Measurements from ENCODE around the gene HLA-DQA1.
"Not testable (repeated sequence)": the region's sequence is repeated elsewhere in the genome, so short reads cannot be mapped to it uniquely, and the experiment has no call there.

HLA-DQA1 gene

DNA sequence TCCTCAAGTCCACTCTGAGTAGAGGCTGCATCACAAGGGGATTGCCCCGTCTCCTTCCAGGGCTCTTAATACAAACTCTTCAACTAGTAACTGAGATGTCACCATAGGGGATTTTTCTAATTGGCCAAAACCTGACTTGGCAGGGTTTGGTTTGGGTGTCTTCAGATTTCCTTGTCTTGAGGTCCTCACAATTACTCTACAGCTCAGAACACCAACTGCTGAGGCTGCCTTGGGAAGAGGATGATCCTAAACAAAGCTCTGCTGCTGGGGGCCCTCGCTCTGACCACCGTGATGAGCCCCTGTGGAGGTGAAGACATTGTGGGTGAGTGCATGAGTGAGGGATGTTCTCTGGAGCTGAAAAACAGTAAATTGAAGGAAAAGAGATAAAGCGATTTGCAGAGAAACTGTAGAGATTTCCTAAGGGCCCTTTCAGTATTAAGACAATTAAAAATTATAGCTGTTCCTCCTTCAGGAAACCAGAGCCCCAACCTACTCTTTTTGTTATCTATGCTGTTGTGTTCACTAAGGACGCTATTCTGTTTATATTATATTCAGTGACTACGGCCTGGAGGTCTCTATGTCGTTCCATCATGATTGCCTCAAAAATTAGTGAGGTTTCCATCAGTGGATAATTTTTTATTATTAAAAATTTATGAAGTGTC lies at the start of gene HLA-DQA1:
Gene HLA-DQA1, plus strand, starts transcription at position 188 of the 662 bp plus-strand sequence. Its CDS starts 53 bp downstream, at position 241.
- no peak for FAIRE-seq

DNA sequence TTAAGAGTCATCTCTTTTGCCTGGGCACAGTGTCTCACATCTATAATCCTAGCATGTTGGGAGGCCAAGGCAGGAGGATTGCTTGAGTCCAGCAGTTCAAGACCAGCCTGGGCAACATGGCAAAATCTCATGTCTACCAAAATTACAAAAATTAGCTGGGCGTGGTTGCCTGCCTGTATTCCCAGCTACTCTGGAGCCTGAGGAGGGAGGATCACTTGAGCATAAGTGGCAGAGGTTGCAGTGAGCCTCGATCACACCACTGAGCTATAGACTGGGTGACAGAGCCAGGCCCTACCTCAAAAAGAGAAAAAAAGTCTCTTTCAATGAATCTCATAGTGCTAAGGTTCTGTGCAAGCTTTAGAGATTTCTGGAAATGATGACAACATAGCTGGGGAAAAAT lies 49.0 kb upstream of the HLA-DQA1 start:
- no peak for FAIRE-seq

DNA sequence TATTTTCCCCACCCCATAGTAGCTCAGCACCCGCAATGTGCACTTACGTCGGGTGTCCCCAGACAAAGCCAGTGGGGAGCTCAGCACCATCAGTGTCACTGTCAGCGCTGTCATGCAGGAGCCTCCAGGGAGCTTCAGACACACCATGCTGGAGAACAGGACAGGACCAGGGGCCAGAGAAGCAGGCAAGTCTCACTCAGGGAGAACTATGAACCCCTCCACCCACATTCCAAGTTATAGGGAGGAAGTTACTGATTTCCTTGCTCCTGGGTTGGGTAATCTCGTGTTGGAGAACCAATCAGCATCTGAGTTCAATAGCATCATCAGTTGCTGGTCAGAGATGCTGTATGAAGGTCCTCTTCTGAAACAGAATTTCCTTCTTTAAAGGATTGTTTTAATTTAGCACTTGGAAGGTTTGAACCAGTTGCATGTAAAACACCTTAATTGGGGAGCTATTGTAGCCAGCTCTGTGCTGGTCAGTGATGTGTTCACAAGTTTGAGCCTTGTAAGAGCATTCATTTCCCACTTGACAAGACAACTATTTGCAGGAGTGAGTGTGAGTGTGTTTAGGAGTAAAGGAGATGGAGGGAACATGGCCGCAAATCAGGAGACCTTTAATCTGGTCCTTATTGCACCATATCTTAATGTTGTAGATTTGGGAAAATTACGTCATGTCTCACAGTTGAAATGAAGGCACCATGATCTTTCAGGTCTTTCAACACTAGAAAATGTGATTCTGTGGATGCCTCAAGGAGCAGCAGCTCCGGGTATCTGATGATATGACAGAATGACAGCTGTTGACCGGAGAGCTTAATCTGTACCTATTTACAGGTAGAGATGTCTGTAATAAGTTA lies 47.4 kb upstream of the HLA-DQA1 start, which contains the start of gene HLA-DRB1:
Gene HLA-DRB1, minus strand, starts transcription at position 253 of the 854 bp plus-strand sequence. Its CDS starts 106 bp downstream, at position 147.
- FAIRE-seq: peak; percentile 48

DNA sequence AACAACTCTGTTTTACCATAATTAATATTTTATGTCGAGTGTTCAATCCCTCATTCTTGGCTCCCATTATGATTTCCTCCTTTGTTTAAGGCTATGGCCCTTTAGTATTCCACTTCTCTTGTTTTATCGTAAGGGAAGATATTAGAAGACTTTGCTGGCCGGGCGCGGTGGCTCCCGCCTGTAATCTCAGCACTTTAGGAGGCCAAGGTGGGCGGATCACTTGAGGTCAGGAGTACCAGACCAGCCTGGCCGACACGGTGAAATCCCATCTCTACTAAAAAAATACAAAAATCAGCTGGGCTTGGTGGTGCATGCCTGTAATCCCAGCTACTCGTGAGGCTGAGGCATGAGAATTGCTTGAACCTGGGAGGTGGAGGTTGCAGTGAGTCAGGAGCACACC lies 46.5 kb upstream of the HLA-DQA1 start:
- not testable (repeated sequence) for FAIRE-seq

DNA sequence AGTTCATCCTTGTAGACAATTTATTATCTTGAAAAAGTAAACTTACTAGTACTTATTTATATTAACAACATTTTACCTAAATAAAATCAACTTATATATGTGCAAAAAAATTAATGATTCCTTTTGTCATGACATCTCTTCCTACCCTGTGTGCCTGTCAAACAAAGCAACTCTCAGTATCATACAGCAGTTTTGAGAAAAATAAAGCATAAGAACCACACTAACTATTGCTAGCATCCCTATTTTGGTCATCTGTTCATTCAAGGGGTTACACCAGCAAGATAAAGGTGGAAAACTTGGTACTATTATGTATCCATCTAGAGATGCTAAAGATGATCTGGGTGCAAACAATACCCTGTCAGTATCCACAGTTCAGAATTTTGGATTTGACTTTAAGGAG lies 40.2 kb upstream of the HLA-DQA1 start:
- FAIRE-seq: no peak

DNA sequence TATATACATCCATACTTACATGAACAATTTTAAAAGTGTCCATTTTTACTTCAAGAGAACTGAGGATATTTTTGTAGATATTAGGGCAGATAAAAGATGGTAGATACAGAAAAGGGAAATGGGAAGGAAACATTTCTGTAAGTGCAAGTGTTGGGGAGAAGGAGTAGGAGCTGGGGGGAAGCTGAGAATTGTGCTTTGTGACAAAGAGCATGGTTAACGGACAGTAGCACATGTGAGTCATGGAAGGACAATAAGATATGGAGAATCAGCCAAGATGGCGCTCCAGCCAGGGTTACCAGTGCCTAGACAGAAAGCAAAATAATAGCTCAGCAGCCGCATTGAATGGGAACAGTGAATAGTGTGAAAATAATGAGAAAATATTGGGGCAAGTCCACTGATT lies 34.8 kb upstream of the HLA-DQA1 start:
- no peak for FAIRE-seq

DNA sequence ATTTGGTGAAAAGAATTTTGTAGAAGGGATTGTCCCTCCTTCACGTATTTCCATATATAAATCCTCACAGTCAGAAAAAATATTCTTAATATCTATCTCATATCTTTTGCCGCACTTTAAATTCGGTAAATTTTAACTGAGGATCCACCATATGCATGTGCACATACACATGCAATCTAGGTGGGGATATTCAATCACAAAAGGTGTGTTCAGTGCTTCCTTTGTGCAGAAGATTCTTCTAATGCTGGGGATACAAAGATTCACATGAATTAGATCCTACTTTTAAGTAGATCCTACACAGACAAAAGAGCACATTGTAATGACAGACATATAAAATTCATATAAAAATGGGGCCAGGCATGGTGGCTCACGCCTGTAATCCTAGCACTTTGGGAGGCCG lies 34.0 kb upstream of the HLA-DQA1 start:
- FAIRE-seq: no peak

DNA sequence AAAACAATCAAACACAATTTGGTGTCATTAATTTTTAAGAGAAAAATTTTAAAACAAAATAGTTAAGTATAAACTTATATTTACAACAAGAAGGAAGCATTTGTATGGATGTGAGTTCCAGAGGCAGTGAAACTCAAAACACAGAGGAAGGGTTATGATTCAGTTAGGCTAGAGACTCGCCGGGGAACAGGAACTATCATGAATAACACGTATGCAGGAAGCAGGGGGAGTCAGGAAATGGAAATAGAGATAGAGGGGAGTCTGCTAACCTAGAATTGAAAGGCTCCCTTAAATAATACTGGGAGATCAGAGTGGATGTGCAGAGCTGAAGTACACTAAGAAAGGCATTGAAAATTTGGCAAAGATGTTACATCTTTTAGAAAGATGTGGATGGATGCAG lies 33.3 kb upstream of the HLA-DQA1 start:
- no peak for FAIRE-seq

DNA sequence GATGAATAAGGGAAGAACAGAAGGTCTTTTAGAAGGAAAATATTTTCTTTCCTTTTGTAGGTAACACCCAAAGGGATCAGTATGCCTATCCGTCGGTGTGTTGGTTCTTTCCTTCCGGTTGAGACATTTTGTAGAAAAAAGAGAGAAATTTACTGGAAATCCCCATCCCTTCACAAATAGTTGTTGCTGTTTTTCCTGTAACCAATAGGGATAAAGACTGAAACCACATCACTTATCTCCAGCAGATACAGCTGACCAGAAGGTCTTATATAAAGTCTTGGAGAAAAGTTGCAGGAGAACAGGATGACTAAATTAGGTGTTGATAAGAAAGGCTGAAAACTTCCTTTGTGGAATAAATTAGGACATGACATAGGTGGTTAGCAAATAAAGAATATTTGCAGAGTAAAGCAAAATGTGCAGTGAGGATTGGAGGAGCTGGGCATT lies 32.8 kb upstream of the HLA-DQA1 start:
- FAIRE-seq: no peak

DNA sequence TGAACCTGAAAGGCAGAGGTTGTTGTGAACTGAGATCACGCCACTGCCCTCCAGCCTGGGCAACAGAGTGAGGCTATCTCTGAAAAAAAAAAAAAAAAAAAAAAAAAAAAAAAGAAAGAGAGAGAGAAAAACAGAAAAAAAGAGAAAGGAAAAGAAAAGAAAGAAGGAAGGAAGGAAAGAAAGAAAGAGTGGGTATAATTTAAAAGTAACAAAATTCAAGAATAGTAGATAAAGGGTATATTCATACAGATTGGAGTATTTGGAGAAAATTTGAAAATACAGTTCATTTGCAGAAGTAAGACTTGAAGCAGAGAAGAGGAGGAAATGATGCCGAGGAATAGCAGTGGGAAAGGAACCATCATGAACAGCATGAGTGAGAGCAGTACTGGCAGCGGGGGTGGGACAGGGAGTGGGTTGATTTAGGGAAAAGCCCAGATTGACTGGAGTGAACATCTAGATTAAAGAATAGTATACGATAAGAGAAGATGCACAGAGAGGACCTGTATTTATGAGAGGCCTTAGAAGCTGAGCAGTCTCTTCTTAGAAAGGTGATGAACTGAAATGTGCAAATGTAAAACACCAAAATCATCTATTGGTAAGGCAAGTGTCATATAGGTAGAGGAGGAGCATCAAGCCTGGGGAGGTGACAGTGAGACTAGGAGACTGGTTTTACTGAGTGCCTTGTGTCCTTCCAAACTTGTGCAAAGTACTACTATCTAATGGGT lies 29.8 kb upstream of the HLA-DQA1 start:
- no peak for FAIRE-seq

DNA sequence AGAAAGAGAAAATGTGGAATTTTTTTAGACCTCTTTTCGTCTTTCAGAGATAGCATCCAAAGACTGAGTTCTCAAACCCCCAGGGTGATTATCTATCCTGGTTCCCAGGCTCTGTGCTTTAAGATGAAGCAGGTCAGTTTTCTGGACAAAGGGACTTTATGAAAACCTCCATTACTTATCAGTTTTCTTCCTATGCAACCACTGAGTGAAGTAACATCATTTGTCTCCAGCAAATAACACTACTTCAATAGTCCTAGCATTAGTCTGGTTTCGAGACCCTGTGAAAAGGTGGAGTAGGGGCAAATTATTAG lies 29.3 kb upstream of the HLA-DQA1 start:
- FAIRE-seq: no peak

DNA sequence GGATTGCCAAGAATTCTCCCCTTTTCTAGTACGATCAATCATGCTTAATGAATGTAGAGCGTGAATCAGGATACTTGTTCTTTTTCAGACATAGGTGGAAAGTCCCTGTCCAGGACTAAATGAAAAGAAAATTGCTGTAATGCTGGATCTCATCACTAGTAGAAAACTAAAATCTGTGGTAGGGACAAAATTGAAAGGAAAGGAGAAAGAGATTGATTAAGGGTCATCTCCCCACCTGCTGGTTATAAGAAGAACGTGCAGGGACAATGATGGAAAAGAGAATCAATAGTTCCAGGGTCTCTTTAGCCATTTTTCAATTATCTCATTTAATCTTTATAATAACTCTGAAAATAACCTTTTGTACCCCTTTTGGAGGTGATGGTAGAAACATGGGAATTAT lies 28.8 kb upstream of the HLA-DQA1 start:
- no peak for FAIRE-seq

DNA sequence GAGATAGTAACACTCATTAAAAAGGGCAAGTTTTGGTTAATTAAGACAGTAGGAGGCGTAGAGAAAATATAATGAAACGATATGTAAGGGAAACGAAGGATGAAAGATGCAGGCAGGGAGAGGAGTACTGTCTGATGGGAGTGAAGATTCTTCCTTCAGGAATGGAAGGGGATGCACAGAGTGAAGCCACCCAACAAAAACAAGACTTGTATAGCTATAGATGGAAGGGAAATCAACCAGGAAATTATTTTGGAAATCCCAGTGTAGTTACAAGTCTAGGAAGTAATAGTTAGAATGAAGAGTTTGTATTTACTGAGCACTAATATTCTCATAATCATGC lies 27.8 kb upstream of the HLA-DQA1 start:
- FAIRE-seq: no peak

DNA sequence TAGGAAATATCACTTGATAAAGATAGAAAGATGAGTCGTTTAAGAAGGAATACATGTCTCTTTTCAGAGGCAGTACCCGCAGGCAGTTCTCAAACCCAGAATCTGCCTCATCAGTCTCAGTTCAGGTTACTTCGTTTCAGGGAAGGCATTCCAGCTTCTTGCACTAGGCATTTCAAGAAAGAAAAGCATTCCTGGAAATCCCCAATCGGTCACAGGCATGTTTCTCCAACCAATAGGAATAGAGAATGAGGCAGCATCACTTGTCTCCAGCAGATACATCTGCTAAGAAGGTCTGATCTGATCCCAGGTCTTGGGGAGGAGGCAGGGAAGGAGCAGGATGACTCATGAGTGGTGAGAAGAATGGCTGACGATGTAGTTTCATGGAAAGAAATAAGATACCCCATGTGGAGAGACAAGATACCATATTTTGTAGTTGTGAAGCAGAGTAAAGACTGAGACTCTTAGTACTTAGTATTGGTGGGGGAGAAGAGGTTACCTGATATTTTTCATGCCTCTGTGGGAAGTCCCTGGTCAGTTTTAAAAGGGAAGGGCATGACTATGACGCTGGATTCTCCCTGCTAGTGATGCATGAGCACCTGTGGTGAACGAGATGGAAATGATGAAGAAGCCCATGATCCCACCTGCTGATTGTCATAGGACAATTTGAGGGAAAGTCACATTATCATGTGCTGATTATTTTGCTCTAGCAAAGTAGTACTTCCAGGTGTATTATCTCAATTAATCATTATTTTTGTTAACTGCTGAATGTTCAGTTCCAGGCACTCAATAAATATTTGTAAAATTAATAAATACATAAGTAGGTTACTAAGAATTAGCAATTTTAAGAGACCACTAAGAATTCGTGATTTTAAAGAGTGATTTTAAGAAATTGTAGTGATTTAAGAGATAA lies 27.2 kb upstream of the HLA-DQA1 start:
- peak; percentile 37 for FAIRE-seq

DNA sequence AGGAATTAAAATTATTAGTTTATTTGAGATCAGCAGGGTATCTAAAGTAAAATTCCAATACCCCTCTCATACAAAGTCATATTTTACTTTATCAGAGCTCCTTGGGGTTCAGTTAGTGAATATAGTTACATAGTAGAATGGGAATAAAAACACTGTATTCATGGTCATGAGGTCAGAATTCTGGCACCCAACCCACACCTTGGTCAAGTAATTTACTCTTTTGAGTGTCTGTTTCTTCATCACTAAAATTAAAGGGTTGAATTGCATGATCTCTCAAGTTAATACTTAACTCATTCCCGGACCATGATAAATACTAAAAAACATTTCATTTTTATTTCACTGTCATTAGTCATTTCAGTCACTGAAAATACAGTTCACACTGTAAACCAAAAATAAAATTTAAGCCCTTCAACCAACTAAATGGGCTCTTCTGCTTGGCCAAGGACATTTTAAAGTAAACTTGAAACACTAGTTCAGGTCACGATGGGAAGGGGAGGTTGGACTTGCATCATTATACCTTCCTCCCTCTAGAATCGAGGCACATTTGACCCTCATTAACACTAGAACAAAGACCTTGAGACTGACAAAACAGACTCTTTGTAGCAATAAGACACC lies 26.4 kb upstream of the HLA-DQA1 start:
- no peak for FAIRE-seq

DNA sequence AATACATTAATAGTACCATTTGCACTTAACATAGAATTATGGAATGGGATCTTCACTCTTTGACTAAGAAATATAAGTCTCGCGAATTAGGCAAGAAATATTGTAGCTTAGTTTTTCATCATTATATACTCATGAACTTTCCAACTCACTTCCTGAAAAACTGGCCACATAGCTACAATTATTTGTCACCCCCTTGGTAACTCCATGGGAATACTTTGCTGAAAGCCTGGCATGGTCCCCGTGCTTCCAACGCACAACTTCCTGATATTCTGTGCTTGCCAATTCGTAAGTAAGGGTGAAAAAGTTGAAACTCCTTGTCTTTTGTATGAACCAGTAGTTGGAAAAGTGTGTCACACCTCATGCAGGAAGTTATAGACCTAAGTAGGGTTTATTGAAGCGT lies 23.7 kb upstream of the HLA-DQA1 start:
- no peak for FAIRE-seq

DNA sequence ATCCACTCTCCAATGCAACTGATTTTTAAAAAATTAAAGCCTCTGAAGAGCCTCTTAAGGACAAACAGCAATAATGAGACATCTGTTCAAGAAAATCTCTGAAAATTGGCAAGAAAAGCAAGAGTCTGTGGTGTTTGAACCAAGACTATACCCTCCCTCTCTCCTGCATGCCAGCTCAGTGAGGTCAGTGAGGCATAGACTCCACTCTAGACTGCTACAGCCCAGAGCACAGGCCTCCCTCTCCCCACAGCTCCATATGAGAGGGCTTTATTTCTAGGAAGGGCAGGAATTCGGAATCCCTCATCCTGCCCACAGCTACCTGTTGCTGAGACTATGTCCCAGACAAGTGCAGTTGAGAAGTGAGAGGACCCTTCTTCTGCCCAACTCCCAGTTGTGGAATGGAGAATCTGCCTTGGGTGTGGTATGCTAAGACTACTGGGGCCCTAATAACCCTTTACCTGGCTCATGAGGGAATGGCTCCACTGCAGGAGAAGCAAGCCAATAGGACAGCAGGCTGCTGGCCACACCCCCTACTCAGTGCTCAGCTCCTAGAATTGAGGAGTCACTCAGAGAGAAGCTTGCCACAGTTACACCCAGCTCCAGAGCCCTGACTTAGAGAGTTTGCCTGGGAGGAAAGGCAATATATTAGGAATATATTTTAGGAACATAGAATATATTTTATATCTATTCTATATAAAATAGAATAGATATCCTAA lies 22.7 kb upstream of the HLA-DQA1 start:
- no peak for FAIRE-seq

DNA sequence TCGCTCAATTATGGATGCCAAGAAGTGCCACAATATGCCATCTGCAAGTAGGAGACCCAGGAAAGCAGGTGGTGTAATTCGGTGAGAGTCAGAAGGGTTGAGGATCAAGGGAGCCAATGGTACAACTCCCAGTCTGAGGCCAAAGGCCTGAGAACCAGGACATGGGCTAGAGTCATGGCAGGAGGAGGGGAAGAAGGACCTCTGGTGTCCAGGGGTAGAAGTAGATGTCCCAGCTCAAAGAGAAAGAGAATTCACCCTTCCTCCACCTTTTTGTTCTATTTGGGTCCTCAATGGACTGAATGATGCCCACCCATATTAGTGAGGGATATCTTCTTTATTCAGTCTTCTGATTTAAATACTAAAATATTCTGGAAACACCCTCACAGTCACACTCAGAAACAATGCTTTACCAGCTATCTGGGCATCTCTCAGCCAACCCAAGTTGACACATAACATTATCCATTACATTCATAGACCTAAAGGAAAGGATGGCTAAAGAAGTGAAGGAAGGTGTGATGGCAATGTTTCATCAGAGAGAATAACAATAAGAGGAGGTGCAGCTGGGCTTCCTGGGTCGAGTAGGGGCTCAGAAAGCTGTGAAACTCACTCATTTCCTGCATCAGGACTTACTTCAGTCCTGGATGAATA lies 21.2 kb upstream of the HLA-DQA1 start:
- FAIRE-seq: no peak

DNA sequence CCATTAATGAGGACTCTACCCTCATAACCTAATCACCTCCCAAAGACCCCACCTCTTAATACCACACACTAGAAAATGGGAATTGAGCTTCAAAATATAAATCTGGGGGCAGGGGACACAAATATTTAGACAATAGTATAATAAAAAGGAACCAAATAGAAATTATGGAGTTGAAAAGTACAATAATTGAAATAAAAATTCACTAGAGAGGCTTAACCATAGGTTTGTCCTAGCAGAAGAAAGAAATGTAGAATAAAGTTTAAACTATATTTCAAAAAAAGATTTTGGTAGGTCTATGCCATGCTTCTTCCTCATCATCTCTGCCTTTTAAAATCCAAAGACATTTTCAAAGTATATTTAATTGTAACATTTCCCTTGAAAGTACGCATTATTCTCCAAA lies 19.5 kb upstream of the HLA-DQA1 start:
- no peak for FAIRE-seq

DNA sequence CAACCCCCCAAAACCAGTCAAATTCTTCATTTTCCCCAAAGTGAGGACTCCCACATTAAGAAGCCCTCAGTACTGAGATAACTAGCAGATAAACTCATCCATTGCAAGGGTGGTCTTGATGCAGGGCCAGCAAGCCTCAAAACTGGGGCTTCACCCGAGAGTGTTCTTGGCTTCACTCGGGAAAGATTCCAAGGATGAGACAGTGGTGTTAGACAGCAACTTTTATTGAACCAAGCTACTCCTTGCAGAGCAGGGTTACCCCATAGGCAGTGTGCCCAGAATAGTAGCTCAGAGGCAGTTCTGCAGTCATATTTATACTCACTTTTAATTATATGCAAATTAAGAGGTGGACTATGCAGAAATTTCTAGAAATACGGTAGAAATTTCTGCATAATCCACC lies 15.8 kb upstream of the HLA-DQA1 start:
- FAIRE-seq: no peak
